GM19025 (cell line): ENCODE results near the gene ACVR1.
"Not testable (repeated sequence)": the region's sequence is repeated elsewhere in the genome, so short reads cannot be mapped to it uniquely, and the experiment has no call there.

ENCODE experiments used
- ATAC-seq: cut with Tn5 transposase; IDR thresholded peaks from one replicate; pipeline ENCODE4 v1.9.1; 2021; ENCODE audit warnings: mild to moderate bottlenecking, low read depth, moderate library complexity; ENCODE audit not compliant: unreplicated experiment

Gene ACVR1

GRCh38 chr2:157771234-157771633, 104.9 kb downstream of the ACVR1 start:
- no peak for ATAC-seq

GRCh38 chr2:157769856-157770255, 106.3 kb downstream of the ACVR1 start:
- ATAC-seq = no peak

- no peak for ATAC-seq
Measured at GRCh38 chr2:157764386-157764785, 111.7 kb downstream of the ACVR1 start.

- ATAC-seq = no peak
Measured at GRCh38 chr2:157761520-157761919, 114.6 kb downstream of the ACVR1 start.

GRCh38 chr2:157760949-157761348, 115.2 kb downstream of the ACVR1 start:
- ATAC-seq = no peak

- no peak for ATAC-seq
Measured at GRCh38 chr2:157759855-157760254, 116.3 kb downstream of the ACVR1 start.

- no peak for ATAC-seq
Measured at GRCh38 chr2:157758586-157758985, 117.5 kb downstream of the ACVR1 start.

- ATAC-seq = no peak
Measured at GRCh38 chr2:157757500-157757899, 118.6 kb downstream of the ACVR1 start.

GRCh38 chr2:157756447-157756846, 119.7 kb downstream of the ACVR1 start:
- ATAC-seq = not testable (repeated sequence)

GRCh38 chr2:157751462-157752058, 124.6 kb downstream of the ACVR1 start:
- ATAC-seq = peak; percentile 66

- ATAC-seq = no peak
Measured at GRCh38 chr2:157749684-157750083, 126.4 kb downstream of the ACVR1 start.

GRCh38 chr2:157748371-157749142, 127.6 kb downstream of the ACVR1 start:
- ATAC-seq = no peak

- ATAC-seq = no peak
Measured at GRCh38 chr2:157747695-157748370, 128.3 kb downstream of the ACVR1 start.

GRCh38 chr2:157747280-157747679, 128.8 kb downstream of the ACVR1 start:
- no peak for ATAC-seq

- ATAC-seq = no peak
Measured at GRCh38 chr2:157746234-157746950, 129.7 kb downstream of the ACVR1 start.

GRCh38 chr2:157744571-157745076, 131.5 kb downstream of the ACVR1 start:
- no peak for ATAC-seq

- ATAC-seq = peak; percentile 63
Measured at GRCh38 chr2:157743051-157743450, 133.1 kb downstream of the ACVR1 start.

- ATAC-seq = no peak
Measured at GRCh38 chr2:157741819-157742484, 134.2 kb downstream of the ACVR1 start.

- no peak for ATAC-seq
Measured at GRCh38 chr2:157737656-157738055, 138.5 kb downstream of the ACVR1 start.

- ATAC-seq = no peak
Measured at GRCh38 chr2:157735532-157735931, 140.6 kb downstream of the ACVR1 start.
